ENCODE data around the gene VEGFC.

Gene VEGFC

DNA sequence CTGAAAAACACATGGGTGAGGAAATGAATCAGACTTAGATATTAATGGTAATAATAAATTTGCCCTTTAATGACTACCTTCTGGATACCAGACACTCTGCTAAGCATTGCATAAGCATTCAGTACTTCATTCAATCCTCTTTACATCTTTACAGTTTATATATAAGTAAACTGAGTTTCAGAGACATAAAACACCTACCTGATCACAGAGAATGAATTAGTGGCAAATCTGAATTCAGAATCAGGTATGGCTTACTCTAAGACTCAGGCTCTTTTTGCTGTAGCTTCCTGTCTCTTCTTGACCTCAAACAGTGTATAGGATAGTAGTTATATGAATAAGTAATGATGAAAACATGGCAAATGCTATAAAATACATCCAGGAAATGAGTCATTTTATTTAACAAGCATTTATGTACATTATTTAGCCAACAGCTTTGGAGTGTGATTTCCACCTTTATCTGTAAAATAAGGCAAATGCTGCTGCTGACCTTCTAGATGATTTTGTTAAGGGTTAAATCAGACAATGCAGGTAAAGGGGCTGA is 83.9 kb downstream of the VEGFC start:
- Histone ChIP-seq H3K4me1 (no peaks in the 10 kb centered on the region), H3K27me3 (no peaks in the 10 kb centered on the region), H3K4me3 (ENCODE audit: low read depth, low read length) (no peak overlapping the region), H3K9me3 (no peaks in the 10 kb centered on the region), H3K36me3 (no peaks in the 10 kb centered on the region)
- DNase-seq, result no peak
- TF ChIP-seq, protein P1, sequence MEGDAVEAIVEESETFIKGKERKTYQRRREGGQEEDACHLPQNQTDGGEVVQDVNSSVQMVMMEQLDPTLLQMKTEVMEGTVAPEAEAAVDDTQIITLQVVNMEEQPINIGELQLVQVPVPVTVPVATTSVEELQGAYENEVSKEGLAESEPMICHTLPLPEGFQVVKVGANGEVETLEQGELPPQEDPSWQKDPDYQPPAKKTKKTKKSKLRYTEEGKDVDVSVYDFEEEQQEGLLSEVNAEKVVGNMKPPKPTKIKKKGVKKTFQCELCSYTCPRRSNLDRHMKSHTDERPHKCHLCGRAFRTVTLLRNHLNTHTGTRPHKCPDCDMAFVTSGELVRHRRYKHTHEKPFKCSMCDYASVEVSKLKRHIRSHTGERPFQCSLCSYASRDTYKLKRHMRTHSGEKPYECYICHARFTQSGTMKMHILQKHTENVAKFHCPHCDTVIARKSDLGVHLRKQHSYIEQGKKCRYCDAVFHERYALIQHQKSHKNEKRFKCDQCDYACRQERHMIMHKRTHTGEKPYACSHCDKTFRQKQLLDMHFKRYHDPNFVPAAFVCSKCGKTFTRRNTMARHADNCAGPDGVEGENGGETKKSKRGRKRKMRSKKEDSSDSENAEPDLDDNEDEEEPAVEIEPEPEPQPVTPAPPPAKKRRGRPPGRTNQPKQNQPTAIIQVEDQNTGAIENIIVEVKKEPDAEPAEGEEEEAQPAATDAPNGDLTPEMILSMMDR (IDR thresholded peaks at IDR 0.05; ENCODE audit: low read depth, low read length), result no peak

DNA sequence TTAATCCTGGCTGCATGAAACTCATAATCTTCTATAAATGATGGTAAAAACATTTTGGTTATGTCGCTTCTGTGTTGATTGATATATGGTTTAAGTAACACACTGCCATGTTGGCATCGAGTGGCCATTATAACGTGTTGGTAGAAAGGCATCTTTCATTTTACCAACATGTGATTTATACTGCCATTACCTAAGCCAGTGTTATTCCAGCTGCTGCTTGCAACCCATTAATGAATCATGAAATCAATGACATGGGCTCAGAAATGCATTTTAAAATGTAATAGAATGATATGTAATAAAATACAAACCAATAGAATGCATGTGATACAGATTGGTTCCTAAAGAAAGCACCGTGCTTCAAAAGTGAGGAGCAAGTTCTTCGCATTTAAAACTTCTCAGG is 102.0 kb downstream of the VEGFC start:
- H3K9me3 ChIP-seq, result no peaks in the 10 kb centered on the region
- TF ChIP-seq, protein P1 (IDR thresholded peaks at IDR 0.05; ENCODE audit: low read depth, low read length), result no peak
- no peaks in the 10 kb centered on the region for H3K4me1 ChIP-seq
- no peaks in the 10 kb centered on the region for H3K27me3 ChIP-seq
- DNase-seq, result no peak
- H3K4me3 ChIP-seq (ENCODE audit: low read depth, low read length), result no peak overlapping the region
- H3K36me3 ChIP-seq, result no peaks in the 10 kb centered on the region

DNA sequence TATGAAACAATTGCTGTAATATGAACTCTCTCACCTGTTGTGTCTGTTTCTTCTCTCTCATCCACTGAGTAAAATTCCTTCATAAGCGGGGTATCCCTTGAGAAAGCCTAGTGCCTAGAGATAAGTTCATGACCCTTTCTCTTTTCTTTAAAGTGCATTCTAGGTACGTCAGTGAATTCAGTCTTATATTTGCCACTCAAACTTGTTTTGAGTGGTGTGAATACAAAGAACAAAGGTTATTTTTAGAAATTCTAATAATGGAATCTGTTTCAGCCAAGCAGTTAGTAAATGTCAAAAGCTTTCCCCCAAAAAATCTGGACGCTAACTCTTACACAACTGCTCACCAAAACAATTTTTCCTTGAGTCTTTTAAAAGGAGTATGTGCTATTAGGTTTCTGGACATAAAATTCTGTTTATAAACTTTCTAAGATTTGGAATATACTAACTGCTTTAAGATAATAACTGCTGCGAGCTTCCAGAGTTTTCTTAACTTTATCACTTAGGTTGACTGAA is 112.0 kb downstream of the VEGFC start:
- H3K4me1 ChIP-seq, result no peaks in the 10 kb centered on the region
- no peaks in the 10 kb centered on the region for H3K9me3 ChIP-seq
- TF ChIP-seq, protein P1 (IDR thresholded peaks at IDR 0.05; ENCODE audit: low read depth, low read length), result no peak
- H3K36me3 ChIP-seq, result no peaks in the 10 kb centered on the region
- H3K4me3 ChIP-seq (ENCODE audit: low read depth, low read length), result no peak overlapping the region
- DNase-seq, result no peak
- H3K27me3 ChIP-seq, result no peaks in the 10 kb centered on the region

DNA sequence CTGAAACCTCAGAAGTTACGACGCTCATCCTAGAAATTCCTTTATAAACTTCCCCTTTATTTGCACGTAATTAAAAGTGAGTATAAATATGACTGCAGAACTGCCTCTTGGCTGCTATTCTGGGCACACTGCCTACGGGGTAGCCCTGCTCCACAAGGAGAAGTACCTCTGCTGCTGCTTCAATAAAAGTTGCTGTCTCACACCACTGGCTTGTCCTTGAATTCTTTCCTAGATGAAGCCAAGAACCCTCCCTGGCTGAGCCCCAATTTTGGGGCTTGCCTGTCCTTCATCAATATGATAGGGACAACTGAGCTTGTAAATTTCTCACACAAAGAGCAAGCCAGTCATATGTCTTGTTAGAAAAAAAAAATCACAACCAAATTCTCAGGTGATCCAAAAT is 115.8 kb downstream of the VEGFC start:
- H3K36me3 ChIP-seq, result no peaks in the 10 kb centered on the region
- no peaks in the 10 kb centered on the region for H3K27me3 ChIP-seq
- DNase-seq, result no peak
- H3K9me3 ChIP-seq, result no peaks in the 10 kb centered on the region
- no peak overlapping the region for H3K4me3 ChIP-seq (ENCODE audit: low read depth, low read length)
- TF ChIP-seq, protein P1 (IDR thresholded peaks at IDR 0.05; ENCODE audit: low read depth, low read length), result no peak
- no peaks in the 10 kb centered on the region for H3K4me1 ChIP-seq

DNA sequence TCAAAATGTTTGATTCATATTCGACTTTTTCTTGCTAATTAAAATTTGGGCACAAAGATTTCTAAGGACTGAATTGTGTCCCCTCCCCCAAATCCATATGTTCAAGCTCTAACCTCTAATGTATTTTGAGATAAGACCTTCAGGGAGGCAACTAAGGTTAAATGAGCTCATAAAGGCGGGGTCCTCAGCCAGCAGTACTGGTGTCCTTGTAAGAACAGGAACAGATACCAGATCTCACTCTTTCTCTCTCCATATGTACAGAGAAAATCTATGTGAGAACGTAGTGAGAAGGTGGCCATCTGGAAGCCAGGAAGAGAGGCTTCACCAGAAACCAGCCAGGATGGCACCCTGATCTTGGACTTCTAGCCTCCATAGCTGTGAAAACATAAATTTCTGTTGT is 116.9 kb downstream of the VEGFC start:
- Histone ChIP-seq H3K9me3 (no peaks in the 10 kb centered on the region), H3K27me3 (no peaks in the 10 kb centered on the region), H3K36me3 (no peaks in the 10 kb centered on the region), H3K4me1 (no peaks in the 10 kb centered on the region), H3K4me3 (ENCODE audit: low read depth, low read length) (no peak overlapping the region)
- no peak for DNase-seq
- TF ChIP-seq, protein P1 (IDR thresholded peaks at IDR 0.05; ENCODE audit: low read depth, low read length), result no peak

DNA sequence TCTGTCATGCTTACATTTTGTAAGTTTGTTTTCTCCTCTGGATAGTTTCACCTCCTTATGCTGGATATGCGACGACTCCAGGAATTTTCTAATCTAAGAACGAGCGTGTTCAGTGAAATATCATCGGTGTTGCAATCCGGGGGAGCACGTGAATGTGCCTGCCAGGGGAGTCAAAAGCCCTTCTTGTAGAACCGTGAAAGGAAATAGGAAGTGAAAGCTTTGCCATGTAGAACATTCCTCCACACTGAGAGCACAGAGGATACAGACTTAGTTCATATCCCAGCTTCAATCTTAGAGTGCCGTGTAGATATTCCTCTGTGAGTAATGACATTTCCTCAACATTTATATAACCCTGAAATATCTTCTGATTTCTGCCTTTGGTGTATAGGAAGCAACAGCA is 121.2 kb downstream of the VEGFC start:
- TF ChIP-seq, protein P1 (IDR thresholded peaks at IDR 0.05; ENCODE audit: low read depth, low read length), result no peak
- Histone ChIP-seq H3K36me3 (no peaks in the 10 kb centered on the region), H3K4me3 (ENCODE audit: low read depth, low read length) (no peak overlapping the region), H3K9me3 (no peaks in the 10 kb centered on the region), H3K27me3 (no peaks in the 10 kb centered on the region), H3K4me1 (no peaks in the 10 kb centered on the region)
- DNase-seq, result no peak

Data from BE2C (cell line).